Neutrophil (primary cell): ENCODE results near the gene PDE4D.
A peak's percentile ranks its signal among the peaks of the same experiment; 100 is the strongest.

ENCODE experiments used
- H3K27ac ChIP-seq: fragments of 200-600 bp; sonication (generic); 2 replicates; pipeline ENCODE4 v1.5.1; 2016; ENCODE audit warnings: mild to moderate bottlenecking, moderate library complexity
- H3K27me3 ChIP-seq: fragments of 200-600 bp; sonication (generic); 2 replicates; pipeline ENCODE4 v1.6.0; 2016; ENCODE audit warnings: mild to moderate bottlenecking
- H3K36me3 ChIP-seq: fragments of 200-600 bp; sonication (generic); 2 replicates; pipeline ENCODE4 v1.5.1; 2017
- H3K4me1 ChIP-seq, 2 experiments: fragments of 200-600 bp in 1 of 2; sonication (generic) in 1 of 2; 1 replicate in 1 of 2; 2 replicates in 1 of 2; pipeline versions ENCODE4 v1.5.1 to v1.6.1; 2013 to 2016; ENCODE audit warnings: low read depth in 1 of 2, low read length in 1 of 2, mild to moderate bottlenecking in 1 of 2, moderate library complexity in 1 of 2; ENCODE audit not compliant: control insufficient read depth in 1 of 2, insufficient read depth in 1 of 2
- H3K4me3 ChIP-seq, 2 experiments: fragments of 200-600 bp in 1 of 2; sonication (generic) in 1 of 2; 1 replicate in 1 of 2; 2 replicates in 1 of 2; pipeline ENCODE4 v1.5.1; 2013 to 2016; ENCODE audit warnings: low read depth in 1 of 2, low read length in 1 of 2, mild to moderate bottlenecking in 1 of 2, moderate library complexity in 1 of 2
- H3K9me3 ChIP-seq: fragments of 200-600 bp; sonication (generic); 2 replicates; pipeline ENCODE4 v1.5.1; 2016
- TF ChIP-seq, protein P1 (sequence below): fragments of 200-600 bp; sonication (generic); IDR thresholded peaks from 2 replicates; pipeline ENCODE4 v1.5.1; 2016; ENCODE audit warnings: antibody characterized with exemption

The PDE4D gene

DNA sequence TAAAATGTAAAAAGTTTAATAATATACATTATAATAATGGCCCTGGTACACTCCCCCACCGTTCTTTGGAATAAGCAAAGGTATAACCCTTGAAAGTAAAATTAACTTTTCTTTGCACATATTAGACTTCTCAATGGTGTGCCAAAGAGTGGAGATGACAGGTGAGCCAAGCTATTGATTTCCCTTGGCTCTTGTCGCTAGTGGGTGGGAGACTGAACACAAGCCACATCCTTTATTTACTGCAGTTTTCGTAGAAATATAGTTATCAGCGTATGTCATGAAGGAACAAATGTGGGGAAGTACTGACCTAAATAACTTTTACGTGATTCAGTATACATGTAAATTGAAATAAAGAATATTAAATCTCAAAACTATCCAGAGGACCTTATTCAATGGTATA is 761.4 kb downstream of the PDE4D start:
- Histone ChIP-seq H3K27ac (no peak overlapping the region), H3K4me3 (no peak overlapping the region), H3K27me3 (no peaks in the 10 kb centered on the region), H3K9me3 (no peaks in the 10 kb centered on the region), H3K4me1 (peaks cover 21 to 29% of the 10 kb centered on the region in 2 experiments), H3K36me3 (no peaks in the 10 kb centered on the region)
- TF ChIP-seq, protein P1, sequence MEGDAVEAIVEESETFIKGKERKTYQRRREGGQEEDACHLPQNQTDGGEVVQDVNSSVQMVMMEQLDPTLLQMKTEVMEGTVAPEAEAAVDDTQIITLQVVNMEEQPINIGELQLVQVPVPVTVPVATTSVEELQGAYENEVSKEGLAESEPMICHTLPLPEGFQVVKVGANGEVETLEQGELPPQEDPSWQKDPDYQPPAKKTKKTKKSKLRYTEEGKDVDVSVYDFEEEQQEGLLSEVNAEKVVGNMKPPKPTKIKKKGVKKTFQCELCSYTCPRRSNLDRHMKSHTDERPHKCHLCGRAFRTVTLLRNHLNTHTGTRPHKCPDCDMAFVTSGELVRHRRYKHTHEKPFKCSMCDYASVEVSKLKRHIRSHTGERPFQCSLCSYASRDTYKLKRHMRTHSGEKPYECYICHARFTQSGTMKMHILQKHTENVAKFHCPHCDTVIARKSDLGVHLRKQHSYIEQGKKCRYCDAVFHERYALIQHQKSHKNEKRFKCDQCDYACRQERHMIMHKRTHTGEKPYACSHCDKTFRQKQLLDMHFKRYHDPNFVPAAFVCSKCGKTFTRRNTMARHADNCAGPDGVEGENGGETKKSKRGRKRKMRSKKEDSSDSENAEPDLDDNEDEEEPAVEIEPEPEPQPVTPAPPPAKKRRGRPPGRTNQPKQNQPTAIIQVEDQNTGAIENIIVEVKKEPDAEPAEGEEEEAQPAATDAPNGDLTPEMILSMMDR, result no peak

DNA sequence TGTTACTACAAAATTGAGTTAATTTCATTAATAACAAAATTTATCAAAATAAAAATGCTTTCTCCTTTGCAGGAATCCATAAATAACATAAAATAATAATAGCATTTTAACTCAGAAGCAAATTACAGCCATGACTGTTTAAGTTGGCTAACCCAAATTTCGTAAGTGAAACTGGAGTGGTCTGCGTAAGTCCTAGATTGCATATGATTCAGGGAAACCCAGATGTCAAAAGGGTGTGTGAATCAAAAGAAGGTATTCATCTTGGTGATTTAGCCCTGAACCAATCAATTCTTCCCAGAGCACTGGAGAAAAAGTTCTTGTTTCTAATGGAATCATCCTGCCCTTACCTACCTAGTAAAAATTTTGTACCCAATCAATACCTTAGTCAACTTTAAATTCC is 763.1 kb downstream of the PDE4D start:
- TF ChIP-seq, protein P1, result no peak
- Histone ChIP-seq H3K9me3 (no peaks in the 10 kb centered on the region), H3K36me3 (no peaks in the 10 kb centered on the region), H3K27ac (no peak overlapping the region), H3K4me1 (peaks cover 35 to 46% of the 10 kb centered on the region in 2 experiments), H3K4me3 (no peak overlapping the region), H3K27me3 (no peaks in the 10 kb centered on the region)

DNA sequence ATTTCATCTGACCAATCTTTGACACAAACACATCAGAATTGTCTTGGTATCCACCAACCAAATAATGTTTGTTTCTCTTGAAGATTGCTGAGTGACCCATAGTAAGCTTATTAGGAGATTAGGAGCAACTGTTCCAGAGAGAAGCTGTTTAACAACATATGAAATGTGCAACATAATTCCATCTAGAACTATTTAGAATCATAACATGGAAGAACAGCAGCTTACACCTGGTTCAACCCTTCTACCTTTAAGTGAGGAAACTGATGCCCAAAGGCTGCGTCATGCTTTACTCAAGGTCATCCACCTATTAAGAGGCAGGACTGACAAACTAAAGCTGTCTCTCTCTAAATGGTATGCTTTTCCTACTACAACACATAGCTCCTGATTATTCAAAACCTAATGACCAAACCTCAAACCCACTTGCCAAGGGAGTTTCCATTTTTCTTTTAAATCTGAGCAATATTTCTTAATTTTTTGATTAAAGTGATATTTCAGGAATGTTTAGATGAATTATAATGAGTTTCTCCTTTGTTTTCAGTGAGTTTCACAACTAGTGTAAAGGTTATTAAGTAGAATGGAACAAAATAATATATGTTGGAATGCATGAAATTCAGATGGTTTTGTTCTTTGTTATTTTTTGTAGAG is 764.8 kb downstream of the PDE4D start:
- H3K36me3 ChIP-seq, result no peaks in the 10 kb centered on the region
- no peaks in the 10 kb centered on the region for H3K27me3 ChIP-seq
- peaks cover 51 to 58% of the 10 kb centered on the region in 2 experiments for H3K4me1 ChIP-seq
- TF ChIP-seq, protein P1, result no peak
- H3K9me3 ChIP-seq, result no peaks in the 10 kb centered on the region
- no peak overlapping the region for H3K4me3 ChIP-seq
- H3K27ac ChIP-seq, result no peak overlapping the region

DNA sequence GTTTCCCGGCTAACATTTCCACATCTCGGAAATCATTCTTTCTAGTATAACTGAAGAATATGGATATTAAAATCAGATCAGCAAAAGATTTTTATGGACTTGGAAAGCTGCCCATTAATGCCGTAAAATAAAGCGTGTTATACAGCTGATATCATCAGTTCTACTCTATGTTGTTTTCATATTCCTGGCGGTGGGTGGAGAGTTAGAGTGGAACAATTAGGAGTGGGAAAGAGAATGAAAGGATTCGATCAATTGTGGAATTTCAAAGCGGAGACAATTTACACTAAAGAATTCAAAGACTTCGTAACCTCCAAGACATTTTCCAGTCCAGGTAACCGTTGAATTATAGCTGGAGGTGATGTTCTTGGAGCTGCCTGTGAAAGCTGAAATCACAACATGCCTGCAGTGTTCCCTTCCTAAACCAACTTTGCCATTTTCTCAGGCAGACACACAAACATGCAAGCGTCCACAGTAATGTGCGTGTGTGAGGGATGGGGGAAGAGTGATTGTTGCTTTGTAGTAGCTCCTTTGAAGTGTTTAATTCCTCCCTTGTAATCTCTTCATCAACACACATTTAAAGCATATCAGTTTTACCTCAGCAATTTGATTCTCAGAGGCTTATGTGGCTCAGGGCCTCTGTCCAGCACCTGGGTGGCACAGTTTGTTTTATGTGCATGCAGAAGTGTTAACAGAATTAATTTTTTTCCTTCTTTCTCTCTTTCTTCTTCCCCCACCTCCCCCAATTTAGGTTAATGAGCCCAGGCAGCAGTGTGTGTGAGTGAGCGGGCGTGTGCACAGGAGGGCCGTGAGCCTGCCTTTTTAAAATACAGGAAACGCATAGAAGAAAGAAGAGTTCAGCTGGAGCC is 766.6 kb downstream of the PDE4D start:
- Histone ChIP-seq H3K36me3 (no peaks in the 10 kb centered on the region), H3K27ac (peak overlapping the region; percentile 26), H3K4me3 (peak overlapping the region; percentile 20 to 56), H3K9me3 (no peaks in the 10 kb centered on the region), H3K27me3 (no peaks in the 10 kb centered on the region), H3K4me1 (peaks cover 60 to 65% of the 10 kb centered on the region in 2 experiments)
- TF ChIP-seq, protein P1, result no peak

DNA sequence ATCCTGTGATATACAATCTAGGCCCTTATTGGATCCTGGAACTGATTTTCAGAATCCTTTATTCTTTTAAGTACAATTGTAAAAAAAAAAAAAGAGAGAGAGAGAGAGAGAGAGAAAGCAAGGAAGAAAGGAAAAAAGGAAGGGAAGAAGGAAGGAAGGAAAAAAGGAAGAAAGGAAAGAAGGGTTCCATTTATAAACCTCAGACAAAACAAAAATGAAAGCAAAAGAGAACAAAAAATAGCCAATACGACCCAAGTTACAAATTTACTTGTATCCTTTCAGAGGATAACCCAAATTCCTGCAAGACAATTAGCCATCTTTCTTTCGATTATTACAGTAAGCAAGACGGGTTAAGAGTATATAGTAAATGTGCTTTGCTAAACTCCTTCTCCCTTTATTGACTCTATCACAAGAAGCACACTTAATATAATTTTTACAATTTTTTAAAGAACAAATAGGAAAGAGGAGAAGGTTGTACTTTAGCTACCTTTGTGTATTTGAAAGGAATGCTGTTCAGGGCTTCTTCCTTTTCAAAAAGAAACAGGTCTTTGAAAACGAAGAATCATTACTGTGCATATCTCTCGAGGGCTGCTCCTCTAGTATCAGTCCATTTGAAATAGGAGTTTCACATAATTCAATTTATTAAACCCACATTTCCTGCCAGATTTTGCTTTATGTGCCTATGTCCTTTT is 767.4 kb downstream of the PDE4D start:
- Histone ChIP-seq H3K36me3 (no peaks in the 10 kb centered on the region), H3K4me1 (peaks cover 60 to 64% of the 10 kb centered on the region in 2 experiments), H3K27me3 (no peaks in the 10 kb centered on the region), H3K4me3 (no peak overlapping the region), H3K9me3 (no peaks in the 10 kb centered on the region), H3K27ac (no peak overlapping the region)
- TF ChIP-seq, protein P1, result no peak
